Prostate gland (tissue), 2 donors: Measurements from ENCODE around the gene FAM98B. TPM values are rescaled to one million over a fixed set of nuclear protein-coding genes. Genes with fewer than 3 reads are reported as not detected.

Experiments
- DNase-seq: peaks from one replicate; pipeline ENCODE4 v3.0.0-alpha.2; 2019; ENCODE audit warnings: low spot score
- H3K27ac ChIP-seq, 2 donors: fragments of 200-600 bp; sonication (generic); 2 replicates each; pipeline ENCODE4 v1.5.1; 2017 to 2019
- H3K27me3 ChIP-seq: fragments of 200-600 bp; sonication (generic); replicated peaks from 2 replicates; pipeline ENCODE4 v1.5.1; 2019; ENCODE audit not compliant: insufficient read depth
- H3K36me3 ChIP-seq, 2 donors: fragments of 200-600 bp; sonication (generic); 1 replicate in 1 of 2; 2 replicates in 1 of 2; pipeline versions ENCODE4 v1.5.1 to v1.8.1; 2017 to 2019
- H3K4me1 ChIP-seq: fragments of 200-600 bp; sonication (generic); replicated peaks from 2 replicates; pipeline ENCODE4 v1.5.1; 2019
- H3K4me3 ChIP-seq, 2 donors: fragments of 200-600 bp; sonication (generic); 2 replicates each; pipeline ENCODE4 v1.5.1; 2017 to 2019
- H3K9me3 ChIP-seq: fragments of 200-600 bp; sonication (generic); 2 replicates; pipeline ENCODE4 v1.5.1; 2017
- POLR2A ChIP-seq: fragments of 450-650 bp; IDR thresholded peaks from one replicate; pipeline ENCODE4 v1.6.1; 2016; ENCODE audit warnings: antibody characterized with exemption, mild to moderate bottlenecking
- POLR2AphosphoS5 ChIP-seq: sonication (generic); formaldehyde crosslinking; IDR thresholded peaks from one replicate; pipeline ENCODE4 v1.6.1; 2017; ENCODE audit warnings: antibody characterized with exemption
- WGBS: methylation state at CpG from one replicate; pipeline ENCODE4 v1.1.5; 2018; 5-methylcytosine and 5-hydroxymethylcytosine counted together
- intact Hi-C: fragments of 100-400 bp; cut with DNase I; formaldehyde crosslinking; loops from one replicate; pipeline ENCODE4 v1.14.2; 2022
- total RNA-seq, 2 donors: library from RNA; depleted of rRNA; stranded (reverse); fragments of >200 nt; gene quantifications; one replicate each; pipeline ENCODE4 v1.1.0, GENCODE V29; 2016
- TF ChIP-seq, protein P1 (sequence below), 4 experiments: fragments of 200-600 bp in 2 of 4; fragments of 450-650 bp in 2 of 4; sonication (generic) in 2 of 4; IDR thresholded peaks; 1 replicate in 3 of 4; 2 replicates in 1 of 4; pipeline ENCODE4 v1.5.1; 2016 to 2019; ENCODE audit warnings: antibody characterized with exemption in 4 of 4, mild to moderate bottlenecking in 2 of 4, moderate library complexity in 2 of 4

Gene FAM98B
- total RNA-seq, 2 donors from 2014 or later, result 9.8 to 27.0 TPM

DNA sequence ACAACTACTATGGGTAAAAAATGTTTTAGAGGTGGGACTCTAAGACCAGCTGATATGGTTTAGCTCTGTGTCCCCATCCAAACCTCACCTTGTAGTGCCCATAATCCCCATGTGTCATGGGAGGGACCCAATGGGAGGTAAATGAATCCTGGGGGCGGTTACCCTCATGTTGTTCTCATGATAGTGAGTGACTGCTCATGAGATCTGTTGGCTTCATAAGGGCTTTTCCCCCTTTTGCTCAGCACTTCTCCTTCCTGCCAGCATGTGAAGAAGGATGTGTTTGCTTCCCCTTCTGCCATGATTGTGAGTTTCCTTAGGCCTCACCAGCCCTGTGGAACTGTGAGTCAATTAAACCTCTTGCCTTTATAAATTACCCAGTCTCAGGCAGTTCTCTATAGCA is 45.7 kb downstream of the FAM98B start:
- H3K27ac ChIP-seq, result no peak overlapping the region
- no peaks in the 10 kb centered on the region for H3K9me3 ChIP-seq
- H3K4me1 ChIP-seq, result no peaks in the 10 kb centered on the region
- TF ChIP-seq, protein P1, sequence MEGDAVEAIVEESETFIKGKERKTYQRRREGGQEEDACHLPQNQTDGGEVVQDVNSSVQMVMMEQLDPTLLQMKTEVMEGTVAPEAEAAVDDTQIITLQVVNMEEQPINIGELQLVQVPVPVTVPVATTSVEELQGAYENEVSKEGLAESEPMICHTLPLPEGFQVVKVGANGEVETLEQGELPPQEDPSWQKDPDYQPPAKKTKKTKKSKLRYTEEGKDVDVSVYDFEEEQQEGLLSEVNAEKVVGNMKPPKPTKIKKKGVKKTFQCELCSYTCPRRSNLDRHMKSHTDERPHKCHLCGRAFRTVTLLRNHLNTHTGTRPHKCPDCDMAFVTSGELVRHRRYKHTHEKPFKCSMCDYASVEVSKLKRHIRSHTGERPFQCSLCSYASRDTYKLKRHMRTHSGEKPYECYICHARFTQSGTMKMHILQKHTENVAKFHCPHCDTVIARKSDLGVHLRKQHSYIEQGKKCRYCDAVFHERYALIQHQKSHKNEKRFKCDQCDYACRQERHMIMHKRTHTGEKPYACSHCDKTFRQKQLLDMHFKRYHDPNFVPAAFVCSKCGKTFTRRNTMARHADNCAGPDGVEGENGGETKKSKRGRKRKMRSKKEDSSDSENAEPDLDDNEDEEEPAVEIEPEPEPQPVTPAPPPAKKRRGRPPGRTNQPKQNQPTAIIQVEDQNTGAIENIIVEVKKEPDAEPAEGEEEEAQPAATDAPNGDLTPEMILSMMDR (IDR thresholded peaks at IDR 0.05), result no peak
- TF ChIP-seq POLR2A (no peak), POLR2AphosphoS5 (no peak)
- intact Hi-C loops, result no loop called here
- no peak for DNase-seq
- no peaks in the 10 kb centered on the region for H3K27me3 ChIP-seq
- no peaks in the 10 kb centered on the region for H3K36me3 ChIP-seq
- H3K4me3 ChIP-seq, result no peak overlapping the region
- whole genome bisulfite sequencing, result 94% methylated on average over 1 of the region's 1 CpG

DNA sequence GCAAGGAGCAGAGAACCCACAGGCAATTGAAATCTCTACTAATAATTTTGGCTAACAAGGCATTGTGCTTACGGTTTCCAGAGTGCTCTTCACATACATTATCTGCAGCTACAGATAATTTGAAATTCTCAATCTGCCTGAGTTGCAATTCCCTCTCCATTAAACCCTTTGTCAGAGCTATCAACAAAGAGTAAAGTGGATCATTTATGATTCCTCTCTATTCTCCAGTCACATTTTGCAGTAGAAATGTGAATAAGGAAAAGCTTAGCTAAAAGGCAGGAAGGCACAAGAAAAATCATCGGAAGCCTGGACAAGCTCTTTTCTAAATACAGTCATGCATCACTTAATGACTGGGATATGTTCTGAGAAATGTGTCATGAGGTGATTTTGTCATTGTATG is 49.6 kb downstream of the FAM98B start:
- H3K27ac ChIP-seq, result no peak overlapping the region
- no peaks in the 10 kb centered on the region for H3K4me1 ChIP-seq
- intact Hi-C loops, result no loop called here
- 93% methylated on average over 2 of the region's 2 CpGs for WGBS
- no peak overlapping the region for H3K4me3 ChIP-seq
- no peaks in the 10 kb centered on the region for H3K27me3 ChIP-seq
- H3K9me3 ChIP-seq, result no peaks in the 10 kb centered on the region
- no peak for DNase-seq
- no peak for TF ChIP-seq POLR2A
- TF ChIP-seq, protein P1 (IDR thresholded peaks at IDR 0.05), result no peak
- TF ChIP-seq POLR2AphosphoS5, result no peak
- H3K36me3 ChIP-seq, result no peaks in the 10 kb centered on the region

DNA sequence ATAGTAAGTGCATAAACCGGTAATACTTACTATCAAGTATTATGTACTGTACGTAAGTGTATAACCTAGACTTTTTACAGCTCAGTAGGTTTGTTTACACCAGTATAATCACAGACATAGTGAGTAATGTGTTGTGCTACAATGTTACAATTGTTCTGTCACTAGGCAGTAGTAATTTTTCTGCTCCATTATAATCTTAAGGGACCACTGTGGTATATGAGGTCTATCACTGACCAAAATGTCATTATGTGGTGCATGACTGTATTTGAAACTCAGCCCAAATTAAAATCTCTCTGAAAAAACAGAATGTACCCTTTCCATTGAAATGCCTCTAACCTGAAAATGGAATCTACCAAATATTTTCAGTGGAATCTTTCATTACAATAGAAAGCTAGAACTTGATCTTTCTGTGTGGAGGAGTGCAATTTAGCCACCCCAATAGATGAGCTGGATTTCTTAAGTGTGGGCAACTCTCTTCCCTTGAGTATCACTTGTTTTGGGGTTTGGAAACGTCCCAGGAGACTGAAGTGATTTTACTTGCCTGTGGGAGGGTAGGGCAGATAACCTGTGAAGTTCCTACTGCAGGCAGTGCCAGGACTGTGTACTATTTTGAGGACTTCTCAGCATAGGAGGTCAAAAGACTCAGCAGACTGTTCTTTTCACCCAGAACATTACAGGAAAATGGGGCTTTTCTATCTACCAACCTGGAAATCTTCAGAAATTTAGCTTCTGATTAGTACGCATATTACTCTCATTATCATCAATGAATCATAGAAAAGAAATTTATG is 50.9 kb downstream of the FAM98B start:
- no peak overlapping the region for H3K27ac ChIP-seq
- no peak for TF ChIP-seq POLR2AphosphoS5
- TF ChIP-seq, protein P1 (IDR thresholded peaks at IDR 0.05), result no peak
- no peak for TF ChIP-seq POLR2A
- H3K9me3 ChIP-seq, result no peaks in the 10 kb centered on the region
- H3K36me3 ChIP-seq, result no peaks in the 10 kb centered on the region
- no peaks in the 10 kb centered on the region for H3K27me3 ChIP-seq
- no peak overlapping the region for H3K4me3 ChIP-seq
- intact Hi-C loops, result no loop called here
- no peaks in the 10 kb centered on the region for H3K4me1 ChIP-seq
- DNase-seq, result no peak
- WGBS, result 77% methylated on average over 4 of the region's 4 CpGs

DNA sequence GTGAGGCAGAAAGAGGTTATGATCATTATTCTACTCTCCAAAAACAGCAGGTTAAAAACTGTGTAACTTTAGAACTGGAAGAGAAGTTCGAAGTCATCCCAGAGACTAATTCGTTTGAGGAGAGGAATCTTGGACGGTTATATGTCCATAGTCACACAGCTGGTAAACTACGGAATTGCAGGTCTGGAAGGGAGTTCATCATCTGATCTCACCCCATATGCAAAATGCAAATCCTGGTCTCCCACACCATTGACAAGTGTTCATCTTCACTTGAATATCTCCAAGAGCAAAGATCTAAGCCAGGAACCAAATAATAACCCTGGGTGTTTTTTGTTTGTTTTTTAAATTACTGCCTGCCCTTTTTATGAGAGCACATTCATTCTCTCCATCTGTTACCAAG is 53.1 kb downstream of the FAM98B start:
- WGBS, result 72% methylated on average over 4 of the region's 4 CpGs
- Histone ChIP-seq H3K36me3 (no peaks in the 10 kb centered on the region), H3K27me3 (no peaks in the 10 kb centered on the region), H3K27ac (no peak overlapping the region), H3K9me3 (no peaks in the 10 kb centered on the region), H3K4me1 (no peaks in the 10 kb centered on the region), H3K4me3 (no peak overlapping the region)
- intact Hi-C loops, result no loop called here
- no peak for TF ChIP-seq POLR2AphosphoS5
- TF ChIP-seq, protein P1 (IDR thresholded peaks at IDR 0.05), result no peak
- no peak for TF ChIP-seq POLR2A
- DNase-seq, result no peak

DNA sequence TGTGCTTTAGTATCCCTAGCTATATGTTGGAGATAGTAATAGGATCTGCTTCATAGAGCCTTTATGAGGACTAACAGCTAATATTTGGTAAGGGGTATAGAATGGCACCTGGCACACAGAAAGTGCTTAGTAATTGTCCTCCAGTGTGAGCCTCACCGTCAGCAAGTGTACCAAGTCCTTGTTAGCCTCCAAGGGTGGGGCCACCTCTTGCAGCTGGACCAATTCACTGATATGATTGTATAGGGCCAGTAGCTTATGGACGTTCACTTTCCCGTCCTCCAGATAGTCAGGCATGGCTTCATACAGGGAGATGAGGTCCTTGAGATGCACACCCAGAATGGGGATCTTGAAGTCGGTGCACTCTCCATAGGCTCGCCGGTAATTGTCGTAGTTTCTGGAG is 53.6 kb downstream of the FAM98B start:
- H3K27me3 ChIP-seq, result no peaks in the 10 kb centered on the region
- no peaks in the 10 kb centered on the region for H3K9me3 ChIP-seq
- H3K36me3 ChIP-seq, result no peaks in the 10 kb centered on the region
- intact Hi-C loops, result no loop called here
- TF ChIP-seq, protein P1 (IDR thresholded peaks at IDR 0.05), result no peak
- TF ChIP-seq POLR2A, result no peak
- TF ChIP-seq POLR2AphosphoS5, result no peak
- WGBS, result 90% methylated on average over 7 of the region's 7 CpGs
- no peak for DNase-seq
- H3K27ac ChIP-seq, result no peak overlapping the region
- no peak overlapping the region for H3K4me3 ChIP-seq
- no peaks in the 10 kb centered on the region for H3K4me1 ChIP-seq
